Measurements from ENCODE around the gene HTT.

Gene HTT

GRCh38 chr4:3287271-3287971 lies 212.9 kb downstream of the HTT start:
- DNase-seq (ENCODE audit: low read depth) = no peak
- H3K4me3 ChIP-seq (ENCODE audit: low read length) = no peak overlapping the region
- TF ChIP-seq CTCF (conservative IDR thresholded peaks at IDR 0.05; ENCODE audit: low read depth, low read length) = no peak

GRCh38 chr4:3287972-3288570 lies 213.6 kb downstream of the HTT start:
- H3K4me3 ChIP-seq (ENCODE audit: low read length) = no peak overlapping the region
- no peak for DNase-seq (ENCODE audit: low read depth)
- TF ChIP-seq CTCF (conservative IDR thresholded peaks at IDR 0.05; ENCODE audit: low read depth, low read length) = no peak

GRCh38 chr4:3288571-3289094 lies 214.2 kb downstream of the HTT start:
- TF ChIP-seq CTCF (conservative IDR thresholded peaks at IDR 0.05; ENCODE audit: low read depth, low read length) = no peak
- no peak overlapping the region for H3K4me3 ChIP-seq (ENCODE audit: low read length)

GRCh38 chr4:3290476-3290875 lies 216.0 kb downstream of the HTT start:
- no peak overlapping the region for H3K4me3 ChIP-seq (ENCODE audit: low read length)
- DNase-seq (ENCODE audit: low read depth) = no peak
- TF ChIP-seq CTCF (conservative IDR thresholded peaks at IDR 0.05; ENCODE audit: low read depth, low read length) = no peak

More at GRCh38 chr4:3288571-3289094, 214.2 kb downstream of the HTT start:
- DNase-seq (ENCODE audit: low read depth) = no peak

- H3K4me3 ChIP-seq (ENCODE audit: low read length) = no peak overlapping the region
- DNase-seq (ENCODE audit: low read depth) = no peak
- no peak for TF ChIP-seq CTCF (conservative IDR thresholded peaks at IDR 0.05; ENCODE audit: low read depth, low read length)
Observed at GRCh38 chr4:3290889-3291321, 216.4 kb downstream of the HTT start.

- H3K4me3 ChIP-seq (ENCODE audit: low read length) = peak overlapping the region; percentile 74
- no peak for TF ChIP-seq CTCF (conservative IDR thresholded peaks at IDR 0.05; ENCODE audit: low read depth, low read length)
- DNase-seq (ENCODE audit: low read depth) = no peak
Observed at GRCh38 chr4:3291411-3291968, 217.0 kb downstream of the HTT start.
